Body of pancreas (tissue), 4 donors: ENCODE data around the gene GRID2.

Source experiments
- CTCF ChIP-seq, 7 experiments: fragments of 450-650 bp in 4 of 7; fragments of 200-600 bp in 3 of 7; sonication (generic) in 3 of 7; IDR thresholded peaks; one replicate each; pipeline ENCODE4 v1.5.1; 2016 to 2019; ENCODE audit warnings: antibody characterized with exemption in 7 of 7
- POLR2A ChIP-seq, 3 donors: fragments of 450-650 bp; IDR thresholded peaks; one replicate each; pipeline ENCODE4 v1.6.1; 2016; ENCODE audit warnings: antibody characterized with exemption in 3 of 3, mild to moderate bottlenecking in 2 of 3

GRCh38 chr4:92634882-92635281 is 331.1 kb downstream of the GRID2 start:
- TF ChIP-seq CTCF (IDR thresholded peaks at IDR 0.05) (no peak), POLR2A (IDR thresholded peaks at IDR 0.05) (no peak)
